GM19372 (cell line): Measurements from ENCODE around the gene NRBP1.
"Not testable (repeated sequence)": the region's sequence is repeated elsewhere in the genome, so short reads cannot be mapped to it uniquely, and the experiment has no call there.

ENCODE experiments used
- ATAC-seq: cut with Tn5 transposase; IDR thresholded peaks from one replicate; pipeline ENCODE4 v1.9.1; 2021; ENCODE audit warnings: mild to moderate bottlenecking, low read depth, moderate library complexity; ENCODE audit not compliant: unreplicated experiment

Gene NRBP1

DNA sequence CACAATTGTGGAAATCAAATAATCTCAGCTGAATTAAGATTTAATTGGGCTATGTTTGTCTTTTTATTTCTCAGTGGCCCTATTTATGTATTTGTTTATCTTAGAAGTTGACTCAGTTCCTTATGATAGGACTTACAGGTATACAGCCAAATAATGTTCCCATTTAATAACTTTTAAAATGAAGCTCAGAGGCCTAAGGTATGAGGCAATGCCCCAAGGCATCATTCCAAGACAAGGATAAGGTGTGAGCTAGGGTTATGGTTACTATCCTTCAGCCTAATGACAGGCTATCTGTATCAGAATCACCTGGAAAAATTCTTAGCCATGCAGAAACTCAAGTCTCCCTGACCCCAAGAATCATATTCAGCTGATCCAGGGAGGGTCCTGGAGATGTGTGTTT, 7.4 kb upstream of the NRBP1 start:
- ATAC-seq = no peak

DNA sequence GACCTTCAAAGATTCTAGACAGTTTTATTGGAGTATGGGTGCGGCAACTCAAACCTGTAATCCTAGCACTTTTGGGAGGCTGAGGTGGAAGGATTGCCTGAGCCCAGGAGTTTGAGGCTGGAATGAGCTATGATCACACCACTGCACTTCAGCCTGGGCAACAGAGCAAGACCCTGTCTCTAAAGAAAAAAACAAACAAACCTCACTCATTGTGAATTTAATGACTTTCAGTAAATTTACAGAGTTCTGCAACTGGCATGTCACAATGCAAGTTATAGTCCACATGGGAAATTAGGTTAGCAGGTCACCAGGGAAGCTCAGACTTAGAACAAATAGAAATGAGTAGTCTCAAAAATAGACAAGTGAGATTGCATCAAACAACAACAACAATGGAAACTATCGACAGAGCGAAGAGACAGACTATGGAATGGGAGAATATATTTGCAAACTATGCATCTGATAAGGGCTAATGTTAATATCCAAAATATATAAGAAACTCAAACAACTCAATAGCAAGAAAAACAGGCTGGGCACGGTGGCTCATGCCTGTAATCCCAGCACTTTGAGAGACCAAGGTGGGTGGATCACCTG, 6.7 kb upstream of the NRBP1 start:
- no peak for ATAC-seq

DNA sequence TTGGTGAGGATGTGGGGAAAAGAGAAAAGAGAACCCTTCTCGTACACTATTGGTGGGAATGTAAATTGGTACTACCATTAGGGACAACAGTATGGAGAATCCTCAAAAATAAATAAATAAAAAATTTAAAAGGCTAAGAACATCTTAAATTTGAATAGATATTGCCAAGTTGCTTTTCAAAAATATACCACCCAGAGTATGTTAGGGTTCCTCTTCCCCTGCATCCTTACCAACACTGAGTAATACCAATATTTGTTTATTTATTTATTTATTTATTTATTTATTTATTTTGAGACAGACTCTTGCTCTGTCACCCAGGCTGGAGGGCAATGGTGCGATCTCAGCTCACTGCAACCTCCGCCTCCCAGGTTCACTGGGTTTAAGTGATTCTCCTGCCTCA, 5.5 kb upstream of the NRBP1 start:
- no peak for ATAC-seq

DNA sequence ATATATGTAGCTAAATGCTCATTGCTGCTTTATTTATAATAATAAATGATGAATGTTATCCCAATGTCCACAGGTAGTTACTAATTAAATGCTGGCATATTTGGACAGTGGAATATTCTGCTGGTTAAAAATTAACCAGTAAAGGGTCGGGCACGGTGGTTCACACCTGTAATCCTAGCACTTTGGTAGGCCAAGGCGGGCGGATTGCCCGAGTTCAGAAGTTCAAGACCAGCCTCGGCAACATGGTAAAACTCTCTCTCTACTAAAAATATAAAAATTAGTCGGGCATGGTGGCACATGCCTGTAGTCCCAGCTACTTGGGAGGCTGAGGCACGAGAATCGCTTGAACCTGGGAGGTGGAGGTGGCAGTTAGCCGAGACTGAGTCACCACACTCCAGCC, 3.4 kb upstream of the NRBP1 start:
- ATAC-seq = not testable (repeated sequence)

DNA sequence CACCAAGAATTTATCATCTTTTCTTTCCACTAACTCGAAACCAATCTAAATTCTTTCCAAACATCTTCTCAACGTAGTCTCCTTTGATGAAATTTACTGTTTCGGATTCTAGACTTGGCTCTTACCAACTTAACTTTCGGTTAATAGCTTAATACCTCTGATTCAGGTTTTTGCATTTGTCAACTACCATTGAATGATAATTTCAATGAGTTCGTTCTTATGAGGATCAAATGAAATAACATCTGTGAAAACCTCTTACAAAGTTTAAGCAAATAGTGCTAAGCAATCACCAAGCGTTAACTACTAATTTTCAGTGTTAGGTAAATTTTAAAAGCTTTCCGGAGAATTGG, 593 bp upstream of the NRBP1 start:
- no peak for ATAC-seq

DNA sequence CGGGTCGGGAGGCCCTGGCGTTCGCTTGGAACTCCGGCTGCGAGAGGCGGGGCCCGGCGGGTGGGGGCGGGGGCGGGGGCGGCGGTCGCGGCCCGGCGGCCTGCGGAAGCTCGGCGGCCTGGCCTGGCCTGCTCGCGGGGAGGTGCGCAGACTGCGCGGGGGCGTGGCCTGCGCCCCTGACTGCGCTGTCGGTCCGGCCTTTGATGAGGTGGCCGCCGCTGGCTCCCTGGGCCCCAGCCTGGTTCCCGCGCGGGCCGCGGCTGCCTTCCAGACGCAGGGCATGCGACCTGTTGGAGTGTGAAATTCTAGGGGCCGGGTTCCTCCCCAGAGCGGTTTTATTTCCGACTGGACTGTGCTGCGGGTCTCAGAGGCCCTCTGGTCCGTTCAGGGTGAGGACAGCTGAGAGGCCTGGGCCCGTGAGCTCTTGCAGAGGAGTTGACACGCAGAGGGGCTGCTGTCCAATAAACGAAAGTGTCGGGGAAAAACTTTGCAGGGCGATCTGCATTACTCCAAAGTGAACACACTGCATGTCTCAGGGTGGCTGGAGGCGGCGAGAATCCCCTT, 629 bp downstream of the NRBP1 start:
- peak; percentile 53 for ATAC-seq

DNA sequence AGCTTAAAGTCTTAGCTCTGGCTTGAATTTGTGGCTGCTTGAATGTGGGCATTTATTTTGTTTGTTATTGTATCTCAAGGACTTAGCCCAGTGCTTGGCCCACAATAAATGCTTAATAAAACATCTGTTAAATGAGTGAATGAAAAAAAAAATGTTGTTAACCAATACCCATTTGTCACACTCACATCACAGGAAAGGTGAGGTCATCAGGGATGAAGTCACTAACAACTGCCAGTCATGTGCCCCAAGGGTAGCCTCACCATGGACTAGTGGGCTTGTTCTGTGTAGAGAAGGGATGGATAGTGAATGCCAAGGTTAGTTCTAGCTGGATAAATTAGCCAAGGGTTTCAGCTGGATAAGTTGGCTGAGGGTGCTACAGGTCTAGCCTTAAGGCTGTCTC, 3.0 kb downstream of the NRBP1 start:
- no peak for ATAC-seq

DNA sequence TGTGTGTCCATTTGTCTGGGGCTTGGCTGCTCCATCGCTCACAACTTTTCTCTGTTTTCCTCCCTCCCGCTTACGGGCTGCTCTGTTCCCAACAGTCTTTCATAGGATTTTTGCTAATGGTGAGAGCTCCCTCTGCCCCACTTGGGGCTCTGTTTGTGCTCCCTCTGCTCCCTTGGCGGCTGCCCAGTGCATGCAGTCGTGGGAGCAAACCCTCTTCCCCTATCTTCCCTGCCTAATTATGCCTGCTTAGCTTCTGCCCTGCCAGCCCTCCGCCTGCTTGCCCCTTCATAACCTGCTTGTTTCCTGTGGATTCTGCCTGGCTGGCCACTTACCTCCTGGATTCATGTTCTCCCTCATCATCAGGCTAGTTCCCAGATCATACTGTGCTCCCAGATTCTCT, 7.2 kb downstream of the NRBP1 start:
- ATAC-seq = no peak

DNA sequence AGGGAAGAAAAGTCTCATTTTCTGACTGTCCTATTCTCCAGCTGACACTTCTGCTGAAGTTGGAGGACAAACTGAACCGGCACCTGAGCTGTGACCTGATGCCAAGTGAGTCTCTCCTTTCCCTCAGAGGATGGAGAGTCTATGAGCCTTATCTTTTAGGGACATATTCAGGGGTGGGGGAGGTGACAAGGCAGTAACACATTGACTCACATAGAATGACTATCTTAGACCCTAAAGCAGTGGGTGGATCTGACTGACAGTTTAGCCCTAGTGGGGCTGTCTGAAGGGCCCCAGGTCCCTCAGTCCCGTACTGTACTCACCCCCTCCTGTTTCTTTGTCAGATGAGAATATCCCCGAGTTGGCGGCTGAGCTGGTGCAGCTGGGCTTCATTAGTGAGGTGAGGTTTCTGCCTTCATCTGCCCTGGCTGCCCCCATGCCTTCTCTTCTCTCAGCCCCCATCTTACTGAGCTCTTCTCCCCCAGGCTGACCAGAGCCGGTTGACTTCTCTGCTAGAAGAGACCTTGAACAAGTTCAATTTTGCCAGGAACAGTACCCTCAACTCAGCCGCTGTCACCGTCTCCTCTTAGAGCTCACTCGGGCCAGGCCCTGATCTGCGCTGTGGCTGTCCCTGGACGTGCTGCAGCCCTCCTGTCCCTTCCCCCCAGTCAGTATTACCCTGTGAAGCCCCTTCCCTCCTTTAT, 12.9 kb downstream of the NRBP1 start:
- ATAC-seq = no peak

DNA sequence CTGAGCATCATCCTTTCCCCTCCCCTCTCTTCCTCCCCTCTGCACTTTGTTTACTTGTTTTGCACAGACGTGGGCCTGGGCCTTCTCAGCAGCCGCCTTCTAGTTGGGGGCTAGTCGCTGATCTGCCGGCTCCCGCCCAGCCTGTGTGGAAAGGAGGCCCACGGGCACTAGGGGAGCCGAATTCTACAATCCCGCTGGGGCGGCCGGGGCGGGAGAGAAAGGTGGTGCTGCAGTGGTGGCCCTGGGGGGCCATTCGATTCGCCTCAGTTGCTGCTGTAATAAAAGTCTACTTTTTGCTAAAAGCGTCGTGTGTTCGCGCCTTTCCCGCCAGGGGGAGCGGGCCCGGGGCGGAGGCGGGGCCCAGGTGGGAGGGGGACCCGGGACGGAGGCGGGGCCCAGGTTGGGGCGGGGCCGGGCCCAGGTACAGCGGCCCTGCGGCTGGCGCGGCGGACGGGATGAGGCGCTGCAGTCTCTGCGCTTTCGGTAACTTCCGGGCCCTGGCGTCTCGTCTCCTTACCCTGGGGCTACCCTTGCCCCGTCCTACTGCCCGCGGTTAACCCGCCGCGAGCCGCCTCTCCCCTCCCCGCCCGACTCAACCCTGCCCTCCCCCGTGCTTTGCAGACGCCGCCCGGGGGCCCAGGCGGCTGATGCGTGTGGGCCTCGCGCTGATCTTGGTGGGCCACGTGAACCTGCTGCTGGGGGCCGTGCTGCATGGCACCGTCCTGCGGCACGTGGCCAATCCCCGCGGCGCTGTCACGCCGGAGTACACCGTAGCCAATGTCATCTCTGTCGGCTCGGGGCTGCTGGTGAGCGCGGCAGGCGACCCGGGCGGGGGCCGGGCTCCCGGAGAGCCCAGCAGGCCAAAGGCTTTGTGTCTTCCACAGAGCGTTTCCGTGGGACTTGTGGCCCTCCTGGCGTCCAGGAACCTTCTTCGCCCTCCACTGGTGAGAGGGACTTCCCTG, 13.8 kb downstream of the NRBP1 start, which contains the start of gene KRTCAP3:
Gene KRTCAP3, plus strand, starts transcription at position 424 of the 962 bp plus-strand sequence. Its CDS starts 32 bp downstream, at position 456.
- ATAC-seq = peak; percentile 59

DNA sequence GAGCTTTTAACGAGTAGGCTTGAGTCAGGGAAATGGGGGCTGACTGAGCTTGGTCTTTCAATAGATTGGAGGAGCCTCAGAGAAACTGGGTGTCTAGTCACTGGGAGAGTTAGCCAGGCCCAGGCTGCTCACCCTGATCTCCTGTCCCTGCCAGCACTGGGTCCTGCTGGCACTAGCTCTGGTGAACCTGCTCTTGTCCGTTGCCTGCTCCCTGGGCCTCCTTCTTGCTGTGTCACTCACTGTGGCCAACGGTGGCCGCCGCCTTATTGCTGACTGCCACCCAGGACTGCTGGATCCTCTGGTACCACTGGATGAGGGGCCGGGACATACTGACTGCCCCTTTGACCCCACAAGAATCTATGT, 14.5 kb downstream of the NRBP1 start:
- no peak for ATAC-seq

DNA sequence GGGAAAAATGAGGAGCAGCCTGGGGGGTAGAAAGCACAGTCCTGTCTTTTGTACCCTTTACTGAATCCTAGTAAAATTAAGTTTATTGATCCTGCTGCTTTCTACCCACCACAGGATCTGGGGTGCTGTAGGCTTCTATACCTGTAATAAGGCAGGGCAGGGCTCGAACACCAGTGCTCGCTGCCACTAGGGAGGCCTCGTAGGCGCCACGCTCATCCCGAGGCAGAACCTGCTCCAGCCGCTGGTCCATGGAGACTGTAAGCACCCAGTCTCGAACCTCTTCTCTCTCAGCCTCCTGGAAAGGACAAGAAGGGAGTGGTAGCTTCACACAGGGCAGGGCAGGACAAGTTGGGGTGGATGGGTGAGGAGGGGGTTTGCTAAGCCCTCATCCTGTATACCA, 16.7 kb downstream of the NRBP1 start:
- no peak for ATAC-seq

DNA sequence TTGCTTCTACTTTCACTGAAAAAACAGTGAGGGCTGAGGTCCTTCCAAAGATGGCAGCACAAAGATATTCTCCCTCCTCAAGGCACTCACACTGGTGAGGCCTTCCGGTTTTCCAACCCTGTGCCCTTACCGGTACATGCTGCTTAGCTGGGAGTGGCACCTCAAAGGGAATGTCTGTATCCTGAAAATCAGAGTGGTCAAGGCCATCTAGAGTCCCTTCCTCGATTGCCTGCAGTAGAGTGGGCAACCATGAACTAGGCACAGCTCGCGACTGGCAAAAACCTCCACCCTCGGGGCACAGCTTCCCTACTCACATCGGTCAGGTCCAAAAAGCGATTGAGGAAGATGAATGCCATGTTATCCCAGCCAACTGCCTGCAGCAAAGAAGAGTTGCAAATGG, 17.2 kb downstream of the NRBP1 start:
- ATAC-seq = no peak

DNA sequence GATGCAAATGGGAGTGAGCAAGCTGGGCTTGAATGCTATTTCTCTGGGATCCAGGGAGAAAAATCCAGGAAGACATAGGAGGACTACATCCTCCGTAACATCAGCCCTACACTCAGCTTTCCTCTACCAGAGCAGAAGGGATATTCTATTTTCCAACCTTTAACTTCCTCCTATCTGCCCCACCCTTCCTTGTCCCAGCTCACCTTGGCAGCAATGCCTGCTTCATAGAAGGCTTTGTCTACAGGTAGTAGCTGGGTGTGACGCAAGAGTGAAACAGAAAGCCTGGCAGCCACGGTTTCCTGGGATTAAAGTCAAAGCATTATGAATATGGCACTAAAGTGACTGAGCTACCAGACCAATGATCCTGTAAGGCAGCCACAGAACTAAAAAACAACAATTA, 17.6 kb downstream of the NRBP1 start:
- ATAC-seq = no peak

DNA sequence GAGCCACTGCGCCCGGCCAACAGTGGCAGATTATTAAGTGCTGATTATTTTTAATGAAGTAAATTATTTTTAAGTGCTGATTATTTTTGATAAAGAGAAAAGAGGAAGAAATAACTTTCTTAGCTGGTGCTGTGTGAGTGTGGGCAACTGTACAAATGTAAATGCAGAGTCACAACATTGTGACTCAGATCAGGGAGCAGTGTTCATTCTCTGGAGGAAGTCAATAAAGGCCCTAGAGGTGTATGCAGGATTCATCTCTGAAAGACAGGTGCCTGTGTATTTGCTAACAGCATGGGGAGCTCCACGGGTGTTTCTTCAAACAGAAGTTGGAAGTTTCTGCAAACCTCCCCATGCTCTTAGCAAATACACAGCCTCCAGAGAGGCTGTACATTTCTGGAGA, 19.9 kb downstream of the NRBP1 start:
- ATAC-seq = no peak

DNA sequence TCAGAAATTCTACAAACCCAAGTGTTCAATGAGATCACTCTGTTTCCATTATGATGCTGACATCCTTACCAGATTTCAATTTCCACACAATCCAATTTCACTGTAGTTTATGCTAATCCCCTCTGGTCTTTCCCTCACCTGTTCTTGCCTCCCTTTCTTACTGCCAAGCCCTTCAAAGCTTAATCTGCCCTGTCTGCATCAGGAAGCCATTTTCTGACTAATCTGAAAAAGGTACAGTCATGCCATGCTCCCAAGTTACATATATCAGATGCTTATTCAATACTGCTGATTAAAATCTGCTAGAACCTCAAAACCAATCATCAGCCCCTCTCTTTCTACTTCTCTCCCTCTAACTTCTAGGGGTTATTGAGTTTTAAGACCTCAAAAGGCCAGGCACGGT, 22.7 kb downstream of the NRBP1 start:
- no peak for ATAC-seq

DNA sequence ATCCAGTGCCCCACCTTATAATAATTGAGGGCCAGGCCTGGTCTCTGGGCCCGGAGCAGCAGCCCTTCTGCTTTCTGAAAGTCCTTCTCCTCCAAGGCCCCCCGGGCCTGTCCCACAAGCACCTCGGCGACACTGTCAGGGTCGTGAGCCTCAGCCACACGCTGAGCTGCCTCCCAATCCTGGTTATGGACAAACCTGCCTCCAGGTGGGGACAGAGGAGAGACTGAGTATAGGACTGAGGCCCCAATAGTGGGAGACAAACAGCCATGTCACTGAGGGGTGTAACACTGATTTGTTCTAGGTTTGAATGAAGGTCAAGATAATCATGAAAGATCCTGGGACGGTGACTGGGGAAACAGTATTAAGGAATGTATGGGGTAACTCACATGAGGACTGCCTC, 25.5 kb downstream of the NRBP1 start:
- ATAC-seq = no peak

DNA sequence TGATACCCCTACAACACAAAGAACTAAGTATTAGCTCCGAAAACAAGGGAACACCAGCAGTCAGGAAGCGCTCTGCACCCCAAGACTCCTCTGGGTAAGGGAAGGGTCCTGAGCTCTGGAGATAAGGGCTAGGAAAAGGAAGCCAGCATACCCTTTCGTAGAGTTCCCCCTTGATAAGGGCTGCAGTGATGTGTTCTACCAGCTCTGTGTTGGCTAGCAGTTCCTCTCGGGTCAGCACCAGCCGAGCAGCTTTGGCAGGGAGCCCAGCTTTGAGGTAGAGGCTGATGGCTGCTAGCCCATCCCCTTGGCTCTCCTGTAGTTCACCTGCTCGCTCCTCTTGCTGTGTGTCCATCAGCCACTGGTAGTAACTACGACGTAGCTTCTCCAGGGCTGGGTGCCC, 32.7 kb downstream of the NRBP1 start:
- no peak for ATAC-seq

DNA sequence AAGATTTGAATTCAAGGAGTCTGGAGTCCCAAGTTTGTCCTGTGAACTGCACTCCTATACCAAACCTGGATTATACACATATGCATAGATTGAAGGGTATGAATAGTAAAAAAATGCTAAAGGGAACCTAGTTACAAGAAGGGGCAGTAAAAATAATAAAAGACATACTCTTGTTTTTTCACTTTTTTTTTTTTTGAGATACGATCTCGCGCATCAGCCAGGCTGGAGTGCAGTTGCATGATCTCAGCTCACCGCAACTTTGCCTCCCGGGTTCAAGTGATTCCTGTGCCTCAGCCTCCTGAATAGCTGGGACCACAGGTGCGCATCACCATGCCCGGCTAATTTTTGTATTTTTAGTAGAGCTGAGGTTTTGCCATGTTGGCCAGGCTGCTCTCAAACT, 36.0 kb downstream of the NRBP1 start:
- ATAC-seq = no peak

DNA sequence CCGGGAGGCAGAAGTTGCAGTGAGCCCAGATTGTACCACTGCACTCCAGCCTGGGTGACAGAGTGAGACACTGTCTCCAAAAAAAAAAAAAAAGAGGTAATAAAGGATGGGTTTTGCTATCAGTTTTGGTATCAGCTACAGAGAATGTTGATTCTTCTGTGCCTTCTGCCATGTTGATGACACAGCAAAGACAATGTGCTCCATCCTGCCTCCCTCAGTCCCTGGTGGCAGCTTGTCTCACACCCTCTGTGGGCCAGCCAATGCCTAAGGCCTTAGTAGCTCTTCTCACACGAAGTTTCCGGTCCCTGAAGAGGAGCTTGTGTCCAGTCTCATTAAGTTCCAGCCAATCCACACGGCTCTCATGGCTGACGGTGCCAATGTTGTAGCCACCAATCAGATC, 43.5 kb downstream of the NRBP1 start:
- no peak for ATAC-seq

DNA sequence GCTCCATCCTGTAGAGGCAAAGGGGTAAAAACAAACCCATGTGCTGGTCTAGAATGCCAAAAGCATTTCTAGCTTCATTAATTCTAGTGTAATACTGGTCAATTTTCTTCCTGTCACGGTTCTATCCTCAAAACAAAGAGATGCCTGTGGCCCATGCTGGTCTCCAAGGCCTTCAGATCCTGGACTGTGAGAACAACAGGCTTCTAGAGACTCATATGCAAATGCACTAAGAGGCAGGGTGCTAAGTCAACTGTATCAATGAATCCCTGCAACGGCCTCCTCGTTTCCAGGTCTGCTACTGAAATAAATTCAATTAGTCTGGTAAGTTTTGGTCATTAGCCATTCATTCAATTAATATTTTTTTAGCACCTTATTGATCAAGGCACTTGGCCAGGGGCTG, 57.1 kb downstream of the NRBP1 start:
- no peak for ATAC-seq
